Keratinocyte (primary cell): Measurements from ENCODE around the gene FNBP1. TPM values are rescaled to one million over a fixed set of nuclear protein-coding genes. Genes with fewer than 3 reads are reported as not detected.

Experiments used
- DNase-seq: peaks from one replicate; pipeline ENCODE4 v3.0.0-alpha.2; 2011; ENCODE audit warnings: low read depth, missing footprints, low spot score
- FAIRE-seq: peaks from 2 replicates; lab custom pipeline; 2011; peaks lifted over from hg19 to GRCh38; lab: Jason Lieb, UNC
- H2AFZ ChIP-seq: 2 replicates; pipeline ENCODE4 v1.6.0; 2012; ENCODE audit warnings: low read length, control low read depth, inconsistent platforms; ENCODE audit not compliant: control insufficient read depth
- H3K27ac ChIP-seq: 2 replicates; pipeline ENCODE4 v1.5.1; 2011; ENCODE audit warnings: low read length; ENCODE audit not compliant: control insufficient read depth, insufficient read depth
- H3K27me3 ChIP-seq: 3 replicates; pipeline ENCODE4 v1.6.0; 2011; ENCODE audit warnings: low read length; ENCODE audit not compliant: control insufficient read depth, insufficient read depth; ENCODE audit errors: extremely low read depth
- H3K36me3 ChIP-seq, 2 experiments: 2 replicates in 1 of 2; 3 replicates in 1 of 2; pipeline ENCODE4 v1.5.1; 2011; ENCODE audit warnings: low read length in 2 of 2, mild to moderate bottlenecking in 1 of 2; ENCODE audit not compliant: control insufficient read depth in 2 of 2, insufficient read depth in 2 of 2; ENCODE audit errors: extremely low read depth in 1 of 2
- H3K4me1 ChIP-seq: 3 replicates; pipeline ENCODE4 v1.5.1; 2011; ENCODE audit warnings: low read length; ENCODE audit not compliant: control insufficient read depth, insufficient read depth; ENCODE audit errors: extremely low read depth
- H3K4me2 ChIP-seq: 3 replicates; pipeline ENCODE4 v1.6.0; 2011; ENCODE audit warnings: low read depth, low read length; ENCODE audit not compliant: control insufficient read depth, insufficient read depth; ENCODE audit errors: extremely low read depth
- H3K4me3 ChIP-seq, 3 experiments: fragments of 200-600 bp in 1 of 3; sonication (generic) in 1 of 3; 2 replicates in 2 of 3; 3 replicates in 1 of 3; pipeline ENCODE4 v1.5.1; 2011 to 2016; ENCODE audit warnings: low read length in 3 of 3, mild to moderate bottlenecking in 3 of 3, control low read depth in 2 of 3, inconsistent platforms in 1 of 3, low read depth in 1 of 3, mixed read lengths in 1 of 3, mixed run types in 1 of 3, moderate library complexity in 1 of 3; ENCODE audit not compliant: control insufficient read depth in 2 of 3, insufficient read depth in 2 of 3; ENCODE audit errors: extremely low read depth in 1 of 3
- H3K79me2 ChIP-seq: 2 replicates; pipeline ENCODE4 v1.6.0; 2012; ENCODE audit warnings: low read length; ENCODE audit not compliant: control insufficient read depth, insufficient read depth
- H3K9ac ChIP-seq: 3 replicates; pipeline ENCODE4 v1.6.0; 2011; ENCODE audit warnings: low read length; ENCODE audit not compliant: control insufficient read depth, insufficient read depth; ENCODE audit errors: extremely low read depth
- H3K9me1 ChIP-seq: 3 replicates; pipeline ENCODE4 v1.6.0; 2011; ENCODE audit warnings: low read length; ENCODE audit not compliant: control insufficient read depth, insufficient read depth; ENCODE audit errors: extremely low read depth
- H3K9me3 ChIP-seq: 2 replicates; pipeline ENCODE4 v1.5.1; 2012; ENCODE audit warnings: low read depth, low read length; ENCODE audit not compliant: control insufficient read depth
- H4K20me1 ChIP-seq: 3 replicates; pipeline ENCODE4 v1.6.0; 2011; ENCODE audit warnings: low read length; ENCODE audit not compliant: control insufficient read depth, insufficient read depth; ENCODE audit errors: extremely low read depth
- EZH2 ChIP-seq: IDR thresholded peaks from one replicate; pipeline ENCODE4 v1.6.1; 2012; ENCODE audit warnings: inconsistent platforms, mild to moderate bottlenecking, low read length, moderate library complexity
- dilution Hi-C: fragments of 300-500 bp; cut with MboI; formaldehyde crosslinking; loops from one replicate; pipeline ENCODE4 v1.7.0; 2020; ENCODE audit warnings: low sequenced_read_pairs; ENCODE audit not compliant: extremely low pct_ligation_motif_present
- polyA plus RNA-seq, 5 experiments: library from polyadenylated mRNA; depleted of rRNA in 3 of 5; stranded (reverse) in 3 of 5; stranded (forward) in 1 of 5; unstranded in 1 of 5; fragments of >200 nt; gene quantifications; 1 replicate in 1 of 5; 2 replicates in 3 of 5; 3 replicates in 1 of 5; pipeline versions ENCODE4 v1.2.1 to v1.2.3, GENCODE V29; 2011 to 2012; ENCODE audit warnings: missing spikeins in 2 of 5, low read depth in 1 of 5, low replicate concordance in 1 of 5
- TF ChIP-seq, protein P1 (sequence below), 3 experiments: IDR thresholded peaks in 1 of 3; conservative IDR thresholded peaks in 1 of 3; optimal IDR thresholded peaks in 1 of 3; 2 replicates in 2 of 3; 3 replicates in 1 of 3; pipeline versions ENCODE3 to v1.5.1; 2011; ENCODE audit warnings: low read length in 3 of 3, mild to moderate bottlenecking in 3 of 3, moderate library complexity in 2 of 3, control low read depth in 1 of 3, inconsistent platforms in 1 of 3; ENCODE audit not compliant: insufficient read depth in 2 of 3; ENCODE audit errors: extremely low read depth in 1 of 3

The FNBP1 gene
- polyA plus RNA-seq, 1 donor (not counting 4 experiments of a cell fraction or from before 2014, with no cell fraction given): 9.6 TPM

DNA sequence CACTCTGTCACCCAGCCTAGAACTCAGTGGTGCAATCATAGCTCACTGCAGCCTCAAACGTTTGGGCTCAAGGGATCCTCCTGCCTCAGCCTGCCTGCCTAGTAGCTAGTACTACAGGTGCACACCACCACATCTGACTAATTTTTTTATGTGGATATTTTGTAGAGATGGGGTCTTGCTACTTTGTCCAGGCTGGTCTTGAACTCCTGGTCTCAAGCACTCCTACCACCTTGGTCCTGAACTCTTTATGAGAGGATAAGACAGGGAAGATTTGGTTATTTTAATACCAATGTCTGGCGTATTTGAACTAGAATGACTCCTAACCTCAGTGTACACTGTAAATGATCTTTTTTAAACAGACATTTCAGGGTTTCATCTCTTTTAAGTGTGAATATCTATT, 19.8 kb upstream of the FNBP1 start:
- H3K4me1 ChIP-seq: no peaks in the 10 kb centered on the region
- H4K20me1 ChIP-seq: no peaks in the 10 kb centered on the region
- H2AFZ ChIP-seq: no peak overlapping the region
- no peak for TF ChIP-seq EZH2
- TF ChIP-seq, protein P1, sequence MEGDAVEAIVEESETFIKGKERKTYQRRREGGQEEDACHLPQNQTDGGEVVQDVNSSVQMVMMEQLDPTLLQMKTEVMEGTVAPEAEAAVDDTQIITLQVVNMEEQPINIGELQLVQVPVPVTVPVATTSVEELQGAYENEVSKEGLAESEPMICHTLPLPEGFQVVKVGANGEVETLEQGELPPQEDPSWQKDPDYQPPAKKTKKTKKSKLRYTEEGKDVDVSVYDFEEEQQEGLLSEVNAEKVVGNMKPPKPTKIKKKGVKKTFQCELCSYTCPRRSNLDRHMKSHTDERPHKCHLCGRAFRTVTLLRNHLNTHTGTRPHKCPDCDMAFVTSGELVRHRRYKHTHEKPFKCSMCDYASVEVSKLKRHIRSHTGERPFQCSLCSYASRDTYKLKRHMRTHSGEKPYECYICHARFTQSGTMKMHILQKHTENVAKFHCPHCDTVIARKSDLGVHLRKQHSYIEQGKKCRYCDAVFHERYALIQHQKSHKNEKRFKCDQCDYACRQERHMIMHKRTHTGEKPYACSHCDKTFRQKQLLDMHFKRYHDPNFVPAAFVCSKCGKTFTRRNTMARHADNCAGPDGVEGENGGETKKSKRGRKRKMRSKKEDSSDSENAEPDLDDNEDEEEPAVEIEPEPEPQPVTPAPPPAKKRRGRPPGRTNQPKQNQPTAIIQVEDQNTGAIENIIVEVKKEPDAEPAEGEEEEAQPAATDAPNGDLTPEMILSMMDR (optimal IDR thresholded peaks at IDR 0.05 in 1 of 3, IDR thresholded peaks at IDR 0.05 in 1 of 3, conservative IDR thresholded peaks at IDR 0.05 in 1 of 3; ENCODE audit: extremely low read depth in 1 of 3, insufficient read depth in 2 of 3, low read length in 3 of 3): no peak
- H3K27ac ChIP-seq: no peak overlapping the region
- no peak overlapping the region for H3K4me2 ChIP-seq
- H3K9me1 ChIP-seq: no peaks in the 10 kb centered on the region
- H3K27me3 ChIP-seq: no peaks in the 10 kb centered on the region
- no peak overlapping the region for H3K4me3 ChIP-seq
- dilution Hi-C loops: no loop called here
- no peaks in the 10 kb centered on the region for H3K9me3 ChIP-seq
- FAIRE-seq: no peak
- H3K9ac ChIP-seq: no peak overlapping the region
- H3K36me3 ChIP-seq: no peaks in the 10 kb centered on the region
- peaks cover 68% of the 10 kb centered on the region for H3K79me2 ChIP-seq
- no peak for DNase-seq

DNA sequence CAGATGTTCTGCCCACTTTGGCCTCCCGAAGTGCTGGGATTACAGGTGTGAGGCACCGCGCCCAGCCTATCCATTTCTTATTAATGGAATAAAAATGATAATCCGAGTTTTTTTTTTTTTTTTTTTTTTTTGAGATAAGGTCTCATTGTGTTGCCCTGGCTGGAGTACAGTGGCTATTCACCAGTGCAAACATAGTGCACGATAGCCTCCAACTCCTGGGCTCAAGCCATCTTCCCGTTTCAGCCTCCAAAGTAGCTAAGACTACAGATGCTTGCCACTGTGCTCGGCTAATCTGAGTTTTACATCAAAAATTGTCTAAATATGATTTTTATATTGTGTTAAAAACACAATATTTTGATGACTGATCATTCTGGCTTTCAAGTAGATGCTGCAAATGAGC, 17.3 kb upstream of the FNBP1 start:
- Histone ChIP-seq H3K27ac (no peak overlapping the region), H3K79me2 (peaks cover 66% of the 10 kb centered on the region), H3K4me2 (no peak overlapping the region), H4K20me1 (no peaks in the 10 kb centered on the region), H3K4me3 (no peak overlapping the region), H3K36me3 (no peaks in the 10 kb centered on the region), H3K27me3 (no peaks in the 10 kb centered on the region), H3K9me3 (no peaks in the 10 kb centered on the region), H3K9me1 (no peaks in the 10 kb centered on the region), H2AFZ (no peak overlapping the region), H3K4me1 (no peaks in the 10 kb centered on the region), H3K9ac (no peak overlapping the region)
- dilution Hi-C loops: no loop called here
- TF ChIP-seq, protein P1 (optimal IDR thresholded peaks at IDR 0.05 in 1 of 3, IDR thresholded peaks at IDR 0.05 in 1 of 3, conservative IDR thresholded peaks at IDR 0.05 in 1 of 3; ENCODE audit: extremely low read depth in 1 of 3, insufficient read depth in 2 of 3, low read length in 3 of 3): no peak
- TF ChIP-seq EZH2: no peak
- DNase-seq (no peak), FAIRE-seq (no peak)
